Keratinocyte (primary cell): ENCODE data around the gene ELP4. TPM values are rescaled to one million over a fixed set of nuclear protein-coding genes. Genes with fewer than 3 reads are reported as not detected.

Experiments used
- DNase-seq: peaks from one replicate; pipeline ENCODE4 v3.0.0-alpha.2; 2011; ENCODE audit warnings: low read depth, missing footprints, low spot score
- FAIRE-seq: peaks from 2 replicates; lab custom pipeline; 2011; peaks lifted over from hg19 to GRCh38; lab: Jason Lieb, UNC
- H2AFZ ChIP-seq: 2 replicates; pipeline ENCODE4 v1.6.0; 2012; ENCODE audit warnings: low read length, control low read depth, inconsistent platforms; ENCODE audit not compliant: control insufficient read depth
- H3K27ac ChIP-seq: 2 replicates; pipeline ENCODE4 v1.5.1; 2011; ENCODE audit warnings: low read length; ENCODE audit not compliant: control insufficient read depth, insufficient read depth
- H3K27me3 ChIP-seq: 3 replicates; pipeline ENCODE4 v1.6.0; 2011; ENCODE audit warnings: low read length; ENCODE audit not compliant: control insufficient read depth, insufficient read depth; ENCODE audit errors: extremely low read depth
- H3K36me3 ChIP-seq, 2 experiments: 2 replicates in 1 of 2; 3 replicates in 1 of 2; pipeline ENCODE4 v1.5.1; 2011; ENCODE audit warnings: low read length in 2 of 2, mild to moderate bottlenecking in 1 of 2; ENCODE audit not compliant: control insufficient read depth in 2 of 2, insufficient read depth in 2 of 2; ENCODE audit errors: extremely low read depth in 1 of 2
- H3K4me1 ChIP-seq: 3 replicates; pipeline ENCODE4 v1.5.1; 2011; ENCODE audit warnings: low read length; ENCODE audit not compliant: control insufficient read depth, insufficient read depth; ENCODE audit errors: extremely low read depth
- H3K4me2 ChIP-seq: 3 replicates; pipeline ENCODE4 v1.6.0; 2011; ENCODE audit warnings: low read depth, low read length; ENCODE audit not compliant: control insufficient read depth, insufficient read depth; ENCODE audit errors: extremely low read depth
- H3K4me3 ChIP-seq, 3 experiments: fragments of 200-600 bp in 1 of 3; sonication (generic) in 1 of 3; 2 replicates in 2 of 3; 3 replicates in 1 of 3; pipeline ENCODE4 v1.5.1; 2011 to 2016; ENCODE audit warnings: low read length in 3 of 3, mild to moderate bottlenecking in 3 of 3, control low read depth in 2 of 3, inconsistent platforms in 1 of 3, low read depth in 1 of 3, mixed read lengths in 1 of 3, mixed run types in 1 of 3, moderate library complexity in 1 of 3; ENCODE audit not compliant: control insufficient read depth in 2 of 3, insufficient read depth in 2 of 3; ENCODE audit errors: extremely low read depth in 1 of 3
- H3K79me2 ChIP-seq: 2 replicates; pipeline ENCODE4 v1.6.0; 2012; ENCODE audit warnings: low read length; ENCODE audit not compliant: control insufficient read depth, insufficient read depth
- H3K9ac ChIP-seq: 3 replicates; pipeline ENCODE4 v1.6.0; 2011; ENCODE audit warnings: low read length; ENCODE audit not compliant: control insufficient read depth, insufficient read depth; ENCODE audit errors: extremely low read depth
- H3K9me1 ChIP-seq: 3 replicates; pipeline ENCODE4 v1.6.0; 2011; ENCODE audit warnings: low read length; ENCODE audit not compliant: control insufficient read depth, insufficient read depth; ENCODE audit errors: extremely low read depth
- H3K9me3 ChIP-seq: 2 replicates; pipeline ENCODE4 v1.5.1; 2012; ENCODE audit warnings: low read depth, low read length; ENCODE audit not compliant: control insufficient read depth
- H4K20me1 ChIP-seq: 3 replicates; pipeline ENCODE4 v1.6.0; 2011; ENCODE audit warnings: low read length; ENCODE audit not compliant: control insufficient read depth, insufficient read depth; ENCODE audit errors: extremely low read depth
- EZH2 ChIP-seq: IDR thresholded peaks from one replicate; pipeline ENCODE4 v1.6.1; 2012; ENCODE audit warnings: inconsistent platforms, mild to moderate bottlenecking, low read length, moderate library complexity
- dilution Hi-C: fragments of 300-500 bp; cut with MboI; formaldehyde crosslinking; loops from one replicate; pipeline ENCODE4 v1.7.0; 2020; ENCODE audit warnings: low sequenced_read_pairs; ENCODE audit not compliant: extremely low pct_ligation_motif_present
- polyA plus RNA-seq, 5 experiments: library from polyadenylated mRNA; depleted of rRNA in 3 of 5; stranded (reverse) in 3 of 5; stranded (forward) in 1 of 5; unstranded in 1 of 5; fragments of >200 nt; gene quantifications; 1 replicate in 1 of 5; 2 replicates in 3 of 5; 3 replicates in 1 of 5; pipeline versions ENCODE4 v1.2.1 to v1.2.3, GENCODE V29; 2011 to 2012; ENCODE audit warnings: missing spikeins in 2 of 5, low read depth in 1 of 5, low replicate concordance in 1 of 5
- TF ChIP-seq, protein P1 (sequence below), 3 experiments: IDR thresholded peaks in 1 of 3; conservative IDR thresholded peaks in 1 of 3; optimal IDR thresholded peaks in 1 of 3; 2 replicates in 2 of 3; 3 replicates in 1 of 3; pipeline versions ENCODE3 to v1.5.1; 2011; ENCODE audit warnings: low read length in 3 of 3, mild to moderate bottlenecking in 3 of 3, moderate library complexity in 2 of 3, control low read depth in 1 of 3, inconsistent platforms in 1 of 3; ENCODE audit not compliant: insufficient read depth in 2 of 3; ENCODE audit errors: extremely low read depth in 1 of 3

ELP4 gene
- polyA plus RNA-seq, 1 donor (not counting 4 experiments of a cell fraction or from before 2014, with no cell fraction given): 29.6 TPM

- Histone ChIP-seq H2AFZ (no peak overlapping the region), H4K20me1 (peaks cover 3% of the 10 kb centered on the region), H3K9me1 (no peaks in the 10 kb centered on the region), H3K9me3 (no peaks in the 10 kb centered on the region), H3K27me3 (no peaks in the 10 kb centered on the region), H3K79me2 (peaks cover 2% of the 10 kb centered on the region), H3K4me2 (no peak overlapping the region), H3K27ac (no peak overlapping the region), H3K36me3 (no peaks in the 10 kb centered on the region), H3K9ac (no peak overlapping the region), H3K4me1 (no peaks in the 10 kb centered on the region), H3K4me3 (no peak overlapping the region)
- DNase-seq (no peak), FAIRE-seq (no peak)
- no peak for TF ChIP-seq EZH2
- TF ChIP-seq, protein P1, sequence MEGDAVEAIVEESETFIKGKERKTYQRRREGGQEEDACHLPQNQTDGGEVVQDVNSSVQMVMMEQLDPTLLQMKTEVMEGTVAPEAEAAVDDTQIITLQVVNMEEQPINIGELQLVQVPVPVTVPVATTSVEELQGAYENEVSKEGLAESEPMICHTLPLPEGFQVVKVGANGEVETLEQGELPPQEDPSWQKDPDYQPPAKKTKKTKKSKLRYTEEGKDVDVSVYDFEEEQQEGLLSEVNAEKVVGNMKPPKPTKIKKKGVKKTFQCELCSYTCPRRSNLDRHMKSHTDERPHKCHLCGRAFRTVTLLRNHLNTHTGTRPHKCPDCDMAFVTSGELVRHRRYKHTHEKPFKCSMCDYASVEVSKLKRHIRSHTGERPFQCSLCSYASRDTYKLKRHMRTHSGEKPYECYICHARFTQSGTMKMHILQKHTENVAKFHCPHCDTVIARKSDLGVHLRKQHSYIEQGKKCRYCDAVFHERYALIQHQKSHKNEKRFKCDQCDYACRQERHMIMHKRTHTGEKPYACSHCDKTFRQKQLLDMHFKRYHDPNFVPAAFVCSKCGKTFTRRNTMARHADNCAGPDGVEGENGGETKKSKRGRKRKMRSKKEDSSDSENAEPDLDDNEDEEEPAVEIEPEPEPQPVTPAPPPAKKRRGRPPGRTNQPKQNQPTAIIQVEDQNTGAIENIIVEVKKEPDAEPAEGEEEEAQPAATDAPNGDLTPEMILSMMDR (optimal IDR thresholded peaks at IDR 0.05 in 1 of 3, IDR thresholded peaks at IDR 0.05 in 1 of 3, conservative IDR thresholded peaks at IDR 0.05 in 1 of 3; ENCODE audit: extremely low read depth in 1 of 3, insufficient read depth in 2 of 3, low read length in 3 of 3): no peak
- dilution Hi-C loops: no loop called here
Measured at GRCh38 chr11:31478223-31478590, 31.4 kb upstream of the ELP4 start.

GRCh38 chr11:31479066-31479465, 30.5 kb upstream of the ELP4 start:
- Histone ChIP-seq H3K4me2 (no peak overlapping the region), H3K4me3 (no peak overlapping the region), H3K27me3 (no peaks in the 10 kb centered on the region), H3K27ac (no peak overlapping the region), H4K20me1 (peaks cover 3% of the 10 kb centered on the region), H3K9me3 (no peaks in the 10 kb centered on the region), H3K36me3 (no peaks in the 10 kb centered on the region), H3K9me1 (no peaks in the 10 kb centered on the region), H3K79me2 (peaks cover 2% of the 10 kb centered on the region), H3K9ac (no peak overlapping the region), H3K4me1 (no peaks in the 10 kb centered on the region), H2AFZ (no peak overlapping the region)
- TF ChIP-seq EZH2: no peak
- TF ChIP-seq, protein P1 (optimal IDR thresholded peaks at IDR 0.05 in 1 of 3, IDR thresholded peaks at IDR 0.05 in 1 of 3, conservative IDR thresholded peaks at IDR 0.05 in 1 of 3; ENCODE audit: extremely low read depth in 1 of 3, insufficient read depth in 2 of 3, low read length in 3 of 3): no peak
- dilution Hi-C loops: no loop called here
- DNase-seq: no peak
- no peak for FAIRE-seq
